H1 (cell line): ENCODE data around the gene PCDHA1. TPM values are rescaled to one million over a fixed set of nuclear protein-coding genes. Genes with fewer than 3 reads are reported as not detected.

Experiments
- CTCF ChIA-PET: fragments of 300-600 bp; sonication (Branson Sonifier 250); formaldehyde crosslinking; loops from one replicate; lab custom pipeline; 2021; ENCODE audit not compliant: partially characterized antibody; lab: Charles Lee
- POLR2A ChIA-PET: fragments of 300-600 bp; sonication (Branson Sonifier 250); formaldehyde crosslinking; loops from one replicate; lab custom pipeline; 2021; ENCODE audit warnings: inconsistent platforms; ENCODE audit not compliant: partially characterized antibody; lab: Charles Lee
- DNase-seq, 2 experiments: peaks; one replicate each; pipeline versions ENCODE4 v3.0.0 to v3.0.0-alpha.2; 2010 to 2022; ENCODE audit warnings: low spot score in 2 of 2, low read depth in 1 of 2, mixed read lengths in 1 of 2
- FAIRE-seq: peaks from 2 replicates; lab custom pipeline; 2011; peaks lifted over from hg19 to GRCh38; lab: Jason Lieb, UNC
- H2AFZ ChIP-seq: 2 replicates; pipeline ENCODE4 v1.8.1; 2012; ENCODE audit warnings: low read length, inconsistent platforms
- H2AK5ac ChIP-seq: 2 replicates; pipeline ENCODE4 v1.6.1; 2013; ENCODE audit warnings: low read depth, low read length
- H2BK120ac ChIP-seq: replicated peaks from 2 replicates; pipeline ENCODE3; 2013; ENCODE audit warnings: low read depth, low read length, inconsistent platforms
- H2BK12ac ChIP-seq: 2 replicates; pipeline ENCODE4 v1.6.1; 2013; ENCODE audit warnings: low read depth, low read length
- H2BK15ac ChIP-seq: 2 replicates; pipeline ENCODE4 v1.6.1; 2013; ENCODE audit warnings: low read length
- H2BK20ac ChIP-seq: 2 replicates; pipeline ENCODE4 v1.6.1; 2013; ENCODE audit warnings: low read length
- H2BK5ac ChIP-seq: 2 replicates; pipeline ENCODE4 v1.6.1; 2013; ENCODE audit warnings: low read depth, low read length
- H3K14ac ChIP-seq: 2 replicates; pipeline ENCODE4 v1.6.1; 2013; ENCODE audit warnings: inconsistent platforms; ENCODE audit not compliant: insufficient read length
- H3K18ac ChIP-seq: 2 replicates; pipeline ENCODE4 v1.6.1; 2013; ENCODE audit warnings: low read length; ENCODE audit errors: extremely low read depth
- H3K23ac ChIP-seq: 2 replicates; pipeline ENCODE4 v1.6.1; 2013; ENCODE audit warnings: inconsistent platforms; ENCODE audit not compliant: insufficient read length
- H3K23me2 ChIP-seq: 2 replicates; pipeline ENCODE4 v1.6.1; 2013; ENCODE audit warnings: low read depth, low read length
- H3K27ac ChIP-seq: 2 replicates; pipeline ENCODE4 v1.6.1; 2011; ENCODE audit warnings: low read depth, low read length, inconsistent platforms
- H3K27me3 ChIP-seq, 4 experiments: replicated peaks in 1 of 4; 1 replicate in 1 of 4; 2 replicates in 3 of 4; pipeline versions ENCODE4 v1.6.1 to v1.8.1; 2011 to 2013; ENCODE audit warnings: low read length in 3 of 4, mild to moderate bottlenecking in 3 of 4, inconsistent platforms in 2 of 4, mixed read lengths in 2 of 4, moderate library complexity in 1 of 4; ENCODE audit not compliant: control insufficient read depth in 3 of 4, insufficient read depth in 3 of 4; ENCODE audit errors: extremely low read depth in 1 of 4
- H3K36me3 ChIP-seq, 4 experiments: 2 replicates each; pipeline versions ENCODE4 v1.6.1 to v1.8.1; 2011 to 2013; ENCODE audit warnings: mild to moderate bottlenecking in 4 of 4, low read length in 3 of 4, moderate library complexity in 2 of 4, control low read depth in 1 of 4, inconsistent platforms in 1 of 4; ENCODE audit not compliant: insufficient read depth in 4 of 4, control insufficient read depth in 2 of 4
- H3K4ac ChIP-seq: replicated peaks from 2 replicates; pipeline ENCODE3; 2013; ENCODE audit warnings: low read length, low read depth, mixed read lengths, inconsistent platforms; ENCODE audit not compliant: insufficient read length
- H3K4me1 ChIP-seq, 4 experiments: replicated peaks in 1 of 4; 1 replicate in 1 of 4; 2 replicates in 3 of 4; pipeline versions ENCODE4 v1.6.1 to v1.8.1; 2011 to 2013; ENCODE audit warnings: low read length in 3 of 4, inconsistent platforms in 2 of 4, mixed read lengths in 1 of 4; ENCODE audit not compliant: insufficient read depth in 4 of 4, control insufficient read depth in 3 of 4
- H3K4me2 ChIP-seq, 2 experiments: 2 replicates each; pipeline versions ENCODE4 v1.6.1 to v1.8.1; 2011 to 2013; ENCODE audit warnings: low read depth in 2 of 2, low read length in 2 of 2, control low read depth in 1 of 2, inconsistent platforms in 1 of 2, mild to moderate bottlenecking in 1 of 2; ENCODE audit not compliant: insufficient read depth in 1 of 2
- H3K4me3 ChIP-seq, 4 experiments: fragments of 200-600, 300-600 bp in 1 of 4; sonication (generic), shearing (Covaris generic), sonication (Bioruptor Twin) in 1 of 4; 2 replicates each; pipeline versions ENCODE4 v1.5.1 to v1.8.1; 2011 to 2016; ENCODE audit warnings: low read length in 4 of 4, low read depth in 3 of 4, control low read depth in 2 of 4, inconsistent platforms in 2 of 4, mild to moderate bottlenecking in 2 of 4, mixed read lengths in 1 of 4, moderate library complexity in 1 of 4; ENCODE audit not compliant: insufficient read depth in 2 of 4; ENCODE audit errors: extremely low read depth in 1 of 4
- H3K56ac ChIP-seq: replicated peaks from 2 replicates; pipeline ENCODE3; 2013; ENCODE audit warnings: low read depth, mild to moderate bottlenecking, mixed read lengths, low read length, inconsistent platforms; ENCODE audit not compliant: insufficient read length
- H3K79me1 ChIP-seq: 2 replicates; pipeline ENCODE4 v1.6.1; 2013; ENCODE audit warnings: low read depth, low read length, control low read depth
- H3K79me2 ChIP-seq, 2 experiments: 2 replicates each; pipeline versions ENCODE4 v1.6.1 to v1.8.1; 2012 to 2013; ENCODE audit warnings: low read length in 2 of 2, mild to moderate bottlenecking in 2 of 2, inconsistent platforms in 1 of 2; ENCODE audit not compliant: insufficient read depth in 2 of 2, control insufficient read depth in 1 of 2
- H3K9ac ChIP-seq, 4 experiments: replicated peaks in 1 of 4; 1 replicate in 1 of 4; 2 replicates in 3 of 4; pipeline versions ENCODE4 v1.6.1 to v1.8.1; 2011 to 2013; ENCODE audit warnings: low read depth in 3 of 4, low read length in 3 of 4, control low read depth in 2 of 4, mild to moderate bottlenecking in 2 of 4, moderate library complexity in 2 of 4, inconsistent platforms in 1 of 4; ENCODE audit errors: extremely low read depth in 1 of 4
- H3K9me3 ChIP-seq, 2 experiments: 2 replicates each; pipeline versions ENCODE4 v1.6.1 to v1.8.1; 2012 to 2013; ENCODE audit warnings: mild to moderate bottlenecking in 2 of 2, moderate library complexity in 2 of 2, control low read depth in 1 of 2, inconsistent platforms in 1 of 2, low read depth in 1 of 2, low read length in 1 of 2, mixed read lengths in 1 of 2; ENCODE audit not compliant: insufficient read depth in 2 of 2
- H4K20me1 ChIP-seq, 2 experiments: replicated peaks in 1 of 2; 2 replicates each; pipeline versions ENCODE3 to v1.8.1; 2011 to 2013; ENCODE audit warnings: inconsistent platforms in 2 of 2, low read length in 2 of 2, mild to moderate bottlenecking in 1 of 2; ENCODE audit not compliant: insufficient read depth in 2 of 2, control insufficient read depth in 1 of 2
- H4K5ac ChIP-seq: 2 replicates; pipeline ENCODE4 v1.6.1; 2013; ENCODE audit warnings: low read length, low read depth, mixed read lengths, inconsistent platforms; ENCODE audit not compliant: insufficient read length
- H4K8ac ChIP-seq: 2 replicates; pipeline ENCODE4 v1.8.0; 2013; ENCODE audit warnings: mild to moderate bottlenecking, moderate library complexity, low read length, inconsistent platforms; ENCODE audit not compliant: insufficient read depth; ENCODE audit errors: extremely low read depth
- H4K91ac ChIP-seq: replicated peaks from 2 replicates; pipeline ENCODE3; 2013; ENCODE audit warnings: low read length, mixed read lengths, inconsistent platforms; ENCODE audit not compliant: insufficient read length
- CBX8 ChIP-seq: fragments of 300-800, 300-1000 bp; sonication (generic); IDR thresholded peaks from 2 replicates; pipeline ENCODE4 v1.7.1; 2016; ENCODE audit warnings: low read depth, low read length, borderline replicate concordance
- CEBPB ChIP-seq: IDR thresholded peaks from 2 replicates; pipeline ENCODE4 v1.6.1; 2012; ENCODE audit warnings: low read depth, low read length
- CHD2 ChIP-seq: IDR thresholded peaks from 2 replicates; pipeline ENCODE4 v1.6.1; 2012; ENCODE audit warnings: low read length, improper control_type of control experiment
- CREB1 ChIP-seq: IDR thresholded peaks from 2 replicates; pipeline ENCODE4 v1.6.1; 2012; ENCODE audit warnings: inconsistent platforms
- CTBP2 ChIP-seq: IDR thresholded peaks from 2 replicates; pipeline ENCODE4 v1.7.0; 2011; ENCODE audit warnings: borderline replicate concordance, mild to moderate bottlenecking, moderate library complexity, mixed read lengths, low read length; ENCODE audit not compliant: insufficient read depth, insufficient read length
- EP300 ChIP-seq, 2 experiments: IDR thresholded peaks; 1 replicate in 1 of 2; 2 replicates in 1 of 2; pipeline ENCODE4 v1.6.1; 2011 to 2012; ENCODE audit warnings: low read depth in 2 of 2, low read length in 2 of 2, mild to moderate bottlenecking in 2 of 2, borderline replicate concordance in 1 of 2, inconsistent platforms in 1 of 2, moderate library complexity in 1 of 2
- GABPA ChIP-seq: IDR thresholded peaks from 2 replicates; pipeline ENCODE4 v1.6.1; 2011; ENCODE audit warnings: mild to moderate bottlenecking, low read length, moderate library complexity, borderline replicate concordance; ENCODE audit not compliant: insufficient read depth
- GTF2F1 ChIP-seq: IDR thresholded peaks from 2 replicates; pipeline ENCODE4 v1.6.1; 2012; ENCODE audit warnings: low read depth, low read length, improper control_type of control experiment, borderline replicate concordance
- JUND ChIP-seq: IDR thresholded peaks from 2 replicates; pipeline ENCODE4 v1.6.1; 2011; ENCODE audit warnings: mild to moderate bottlenecking, improper control_type of control experiment, low read length
- KDM5A ChIP-seq: fragments of 200-600 bp; IDR thresholded peaks from 2 replicates; pipeline ENCODE4 v1.7.1; 2012; ENCODE audit warnings: mild to moderate bottlenecking, low read length, inconsistent platforms, mixed read lengths
- POLR2A ChIP-seq, 2 experiments: IDR thresholded peaks; 1 replicate in 1 of 2; 2 replicates in 1 of 2; pipeline ENCODE4 v1.6.1; 2011; ENCODE audit warnings: low read depth in 2 of 2, low read length in 2 of 2, mild to moderate bottlenecking in 2 of 2; ENCODE audit errors: control extremely low read depth in 1 of 2
- TAF7 ChIP-seq: optimal IDR thresholded peaks from 2 replicates; pipeline ENCODE3; 2011; ENCODE audit warnings: low read depth, mild to moderate bottlenecking, inconsistent platforms, low read length, moderate library complexity, borderline replicate concordance
- YY1 ChIP-seq: IDR thresholded peaks from 2 replicates; pipeline ENCODE4 v1.6.1; 2011; ENCODE audit warnings: low read depth, mild to moderate bottlenecking, low read length
- WGBS, 2 experiments: shearing (Covaris generic) in 1 of 2; methylation state at CpG; one replicate each; pipeline versions ENCODE4 v1.1.6 to v1.1.7; 2013 to 2015; ENCODE audit warnings: low lambda C conversion rate in 2 of 2, mixed read lengths in 2 of 2, inconsistent platforms in 1 of 2, low coverage in 1 of 2, missing lambda C conversion rate in 1 of 2; ENCODE audit not compliant: insufficient replicate concordance in 2 of 2, insufficient coverage in 1 of 2, insufficient read length in 1 of 2; ENCODE audit errors: extremely low coverage in 1 of 2, missing lambda C conversion rate in 1 of 2; 5-methylcytosine and 5-hydroxymethylcytosine counted together
- polyA plus RNA-seq, 7 experiments: library from polyadenylated mRNA; depleted of rRNA in 3 of 7; stranded (reverse) in 5 of 7; unstranded in 2 of 7; fragments of >200 nt in 5 of 7; fragments of 200-250 nt in 2 of 7; gene quantifications; 1 replicate in 5 of 7; 2 replicates in 1 of 7; 4 replicates in 1 of 7; pipeline versions ENCODE4 v1.2.1 to v1.2.3, GENCODE V29; 2011 to 2013; ENCODE audit warnings: missing spikeins in 2 of 7, mixed read lengths in 2 of 7
- total RNA-seq: library from RNA; stranded (reverse); fragmentation: NEBNext Ultra II Directional; extraction: Animal tissue kit (Norgen Biotek cat#: 25700); gene quantifications from 2 replicates; pipeline ENCODE4 v1.2.1, GENCODE V29; 2021
- TF ChIP-seq, protein P1 (sequence below): IDR thresholded peaks from 2 replicates; pipeline ENCODE4 v1.6.1; 2011; ENCODE audit warnings: low read depth, mild to moderate bottlenecking, low read length; ENCODE audit not compliant: insufficient read depth

The PCDHA1 gene
- total and polyA plus RNA-seq, 2 of the 8 experiments (the other 6 are each of a cell fraction or from before 2014, with no cell fraction given) = 0.23 to 0.50 TPM

GRCh38 chr5:140823475-140823874 lies 37.5 kb downstream of the PCDHA1 start:
- no peak overlapping the region for H4K5ac ChIP-seq
- ChIA-PET CTCF (interaction anchor here (0.6 to 5.5 kb wide), 5 partner anchors 11 to 46 kb away, joined by 3 to 49 read pairs (median 4); partner anchors contain the start of genes PCDHA4, PCDHA7 and PCDHA8), POLR2A (no interaction called here)
- peaks cover 0 to 3% (median 0%) of the 10 kb centered on the region in 4 experiments; a peak in 1 of 8 replicates for H3K36me3 ChIP-seq
- peaks cover 0 to 3% of the 10 kb centered on the region in 2 experiments for H4K20me1 ChIP-seq
- H3K79me2 ChIP-seq = no peaks in the 10 kb centered on the region
- no peak overlapping the region for H2AFZ ChIP-seq
- H3K4me3 ChIP-seq = no peak overlapping the region
- H3K23me2 ChIP-seq = no peaks in the 10 kb centered on the region
- H2BK120ac ChIP-seq = no peak overlapping the region
- H3K4me1 ChIP-seq = no peaks in the 10 kb centered on the region
- no peak for DNase-seq
- no peaks in the 10 kb centered on the region for H3K27me3 ChIP-seq
- no peak overlapping the region for H3K56ac ChIP-seq
- 98% methylated on average over 38 of the region's 38 CpGs; no CpG with 5 or more reads in 1 of the 2 experiments for WGBS, 2 experiments
- H3K23ac ChIP-seq = no peak overlapping the region
- no peak overlapping the region for H3K9ac ChIP-seq
- H2AK5ac ChIP-seq = no peak overlapping the region
- H3K9me3 ChIP-seq = peaks cover 0 to 11% of the 10 kb centered on the region in 2 experiments; a peak in 1 of 4 replicates
- H2BK12ac ChIP-seq = no peak overlapping the region
- no peak for FAIRE-seq
- H2BK15ac ChIP-seq = no peak overlapping the region
- no peak overlapping the region for H2BK5ac ChIP-seq
- no peak overlapping the region for H2BK20ac ChIP-seq
- H3K4me2 ChIP-seq = no peak overlapping the region
- H4K8ac ChIP-seq = peak overlapping the region; percentile 85; the same call in 1 of the 2 replicates
- H3K4ac ChIP-seq = no peak overlapping the region
- H3K18ac ChIP-seq = no peak overlapping the region
- H3K79me1 ChIP-seq = no peaks in the 10 kb centered on the region
- H3K27ac ChIP-seq = no peak overlapping the region
- no peak overlapping the region for H4K91ac ChIP-seq
- H3K14ac ChIP-seq = no peak overlapping the region
- TF ChIP-seq GABPA (no peak), GTF2F1 (no peak), CHD2 (no peak), TAF7 (no peak), POLR2A (IDR thresholded peaks at IDR 0.05; ENCODE audit: control extremely low read depth in 1 of 2, low read depth in 2 of 2, low read length in 2 of 2) (no peak), KDM5A (no peak), EP300 (IDR thresholded peaks at IDR 0.05; ENCODE audit: borderline replicate concordance in 1 of 2, low read depth in 2 of 2, low read length in 2 of 2) (no peak), CEBPB (no peak), YY1 (no peak), CREB1 (no peak), CBX8 (no peak), JUND (no peak), CTBP2 (no peak)
- TF ChIP-seq, protein P1, sequence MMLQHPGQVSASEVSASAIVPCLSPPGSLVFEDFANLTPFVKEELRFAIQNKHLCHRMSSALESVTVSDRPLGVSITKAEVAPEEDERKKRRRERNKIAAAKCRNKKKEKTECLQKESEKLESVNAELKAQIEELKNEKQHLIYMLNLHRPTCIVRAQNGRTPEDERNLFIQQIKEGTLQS = no peak
